ELR (cell line): Measurements from ENCODE around the gene HID1.
A peak's percentile ranks its signal among the peaks of the same experiment; 100 is the strongest.
"Not testable (repeated sequence)": the region's sequence is repeated elsewhere in the genome, so short reads cannot be mapped to it uniquely, and the experiment has no call there.

ENCODE experiments used
- DNase-seq: peaks from one replicate; pipeline ENCODE4 v3.0.0-alpha.2; 2015; ENCODE audit warnings: low read depth

The HID1 gene, protein sequence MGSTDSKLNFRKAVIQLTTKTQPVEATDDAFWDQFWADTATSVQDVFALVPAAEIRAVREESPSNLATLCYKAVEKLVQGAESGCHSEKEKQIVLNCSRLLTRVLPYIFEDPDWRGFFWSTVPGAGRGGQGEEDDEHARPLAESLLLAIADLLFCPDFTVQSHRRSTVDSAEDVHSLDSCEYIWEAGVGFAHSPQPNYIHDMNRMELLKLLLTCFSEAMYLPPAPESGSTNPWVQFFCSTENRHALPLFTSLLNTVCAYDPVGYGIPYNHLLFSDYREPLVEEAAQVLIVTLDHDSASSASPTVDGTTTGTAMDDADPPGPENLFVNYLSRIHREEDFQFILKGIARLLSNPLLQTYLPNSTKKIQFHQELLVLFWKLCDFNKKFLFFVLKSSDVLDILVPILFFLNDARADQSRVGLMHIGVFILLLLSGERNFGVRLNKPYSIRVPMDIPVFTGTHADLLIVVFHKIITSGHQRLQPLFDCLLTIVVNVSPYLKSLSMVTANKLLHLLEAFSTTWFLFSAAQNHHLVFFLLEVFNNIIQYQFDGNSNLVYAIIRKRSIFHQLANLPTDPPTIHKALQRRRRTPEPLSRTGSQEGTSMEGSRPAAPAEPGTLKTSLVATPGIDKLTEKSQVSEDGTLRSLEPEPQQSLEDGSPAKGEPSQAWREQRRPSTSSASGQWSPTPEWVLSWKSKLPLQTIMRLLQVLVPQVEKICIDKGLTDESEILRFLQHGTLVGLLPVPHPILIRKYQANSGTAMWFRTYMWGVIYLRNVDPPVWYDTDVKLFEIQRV

DNA sequence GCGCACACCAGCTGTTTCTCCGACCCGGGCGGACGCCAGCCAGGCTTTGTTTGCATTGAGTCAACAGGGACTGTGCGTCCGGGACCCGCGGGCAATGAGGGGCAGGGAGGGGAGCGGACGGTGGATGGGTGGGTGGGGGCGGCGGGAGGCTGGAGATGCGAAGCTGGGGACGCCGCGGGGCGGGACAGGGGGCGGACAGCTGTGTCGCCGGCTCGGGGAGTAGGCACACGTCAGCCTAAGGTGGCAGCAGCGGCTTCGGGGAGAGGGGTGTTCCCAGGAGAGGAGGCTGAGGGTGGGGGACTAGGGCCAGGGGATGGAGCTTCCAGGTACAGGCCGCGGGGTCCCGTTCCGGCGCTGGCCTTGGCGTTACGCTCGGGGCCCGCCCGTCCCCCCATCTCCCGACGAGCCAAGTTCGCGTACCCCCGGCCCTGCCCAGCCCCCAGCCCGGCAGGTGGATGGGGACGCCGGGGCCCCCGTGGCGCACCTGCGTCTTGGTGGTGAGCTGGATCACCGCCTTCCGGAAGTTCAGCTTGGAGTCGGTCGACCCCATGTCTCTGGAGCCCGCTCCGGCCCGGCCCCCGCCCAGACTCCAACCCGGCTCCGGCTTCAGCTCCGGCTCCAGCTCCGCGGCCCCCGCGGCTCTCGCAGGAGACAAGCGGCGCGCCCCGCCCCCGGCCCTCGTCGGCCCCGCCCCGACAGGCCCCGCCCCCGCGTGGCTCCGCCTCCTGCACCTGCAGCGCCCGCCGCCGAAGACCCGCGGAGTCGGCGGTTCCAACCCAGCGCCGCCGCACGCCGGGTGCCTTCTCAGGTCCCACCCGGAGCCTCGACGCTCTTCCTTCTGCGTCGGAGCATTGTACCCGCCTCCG lies at the start of gene HID1:
Gene HID1 (minus strand): TSS at position 653 of the 866 bp plus-strand sequence. CDS start 103 bp downstream, at position 550.
- DNase-seq, result peak; percentile 47

DNA sequence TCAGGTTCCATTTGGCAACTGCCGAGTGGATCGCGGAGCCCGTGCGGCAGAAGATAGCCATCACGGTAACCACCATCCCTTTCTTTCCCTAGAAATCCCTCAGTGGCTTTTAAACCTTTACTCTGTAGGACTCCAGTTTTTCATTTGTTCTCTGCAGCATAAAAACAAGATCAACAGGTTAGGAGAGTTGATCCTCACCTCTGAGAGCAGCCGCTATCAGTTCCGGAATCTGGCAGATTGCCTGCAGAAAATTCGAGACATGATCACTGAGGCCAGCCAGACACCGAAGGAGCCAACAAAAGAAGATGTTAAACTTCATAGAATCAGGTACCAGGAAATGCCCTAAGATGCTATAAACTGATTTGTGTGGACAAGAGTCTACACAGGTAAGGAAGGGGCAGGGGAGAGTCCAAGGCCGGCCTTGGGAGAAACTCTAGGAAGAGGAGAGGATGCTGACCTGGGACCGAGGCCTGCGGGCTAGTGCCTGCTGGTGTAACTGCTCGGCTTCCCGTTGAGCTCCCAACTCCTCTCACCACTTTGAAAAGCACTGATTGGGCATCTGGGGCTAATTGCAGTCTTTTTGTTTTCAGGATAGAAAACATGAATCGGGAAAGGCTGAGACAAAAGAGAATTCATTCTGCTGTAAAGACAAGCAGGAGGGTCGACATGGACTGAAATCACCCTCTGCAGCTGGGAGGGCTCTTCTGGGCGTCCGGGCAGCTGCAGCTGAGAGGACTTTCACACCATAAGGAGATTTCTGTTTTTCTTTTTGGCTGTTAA lies 48.0 kb upstream of the HID1 start:
- no peak for DNase-seq

DNA sequence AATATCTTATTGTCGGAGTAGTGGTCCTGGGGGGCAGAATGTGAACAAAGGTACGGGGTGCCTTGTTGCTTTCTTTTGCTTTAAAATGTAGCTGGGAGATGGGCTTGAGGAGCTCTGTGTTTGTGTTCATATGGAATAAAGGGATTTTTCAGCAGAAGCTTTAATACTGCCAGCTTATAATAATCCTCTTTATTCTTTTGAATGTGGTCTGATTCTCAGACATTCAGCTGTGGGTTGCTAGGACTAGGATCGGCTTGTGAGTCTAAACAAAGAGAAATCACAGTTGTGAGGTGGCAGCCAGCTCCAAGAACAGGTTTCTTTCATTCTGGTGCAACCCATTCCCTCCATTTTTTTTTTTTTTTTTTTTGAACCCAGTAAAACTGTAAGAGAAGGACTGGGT lies 47.2 kb upstream of the HID1 start:
- DNase-seq, result no peak

DNA sequence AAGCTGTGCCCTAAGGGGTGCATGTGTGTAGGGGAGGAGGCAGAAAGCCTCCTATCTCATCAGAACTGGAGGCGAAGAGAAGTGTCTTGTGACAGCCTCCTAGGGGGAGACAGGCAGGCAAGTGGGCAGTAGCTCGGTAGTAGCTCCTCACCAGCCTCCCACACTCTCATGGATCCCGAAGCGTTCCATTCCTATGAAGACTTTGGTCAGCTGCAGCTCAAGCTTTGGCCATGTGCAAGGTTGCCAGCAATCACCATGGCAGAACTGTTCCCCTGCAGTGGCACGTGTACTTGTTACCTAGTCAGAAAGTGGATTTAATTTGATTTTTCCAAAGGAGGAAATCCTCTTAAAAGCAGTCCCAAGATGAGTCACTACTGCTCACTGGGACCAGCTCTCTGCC lies 46.6 kb upstream of the HID1 start:
- no peak for DNase-seq

DNA sequence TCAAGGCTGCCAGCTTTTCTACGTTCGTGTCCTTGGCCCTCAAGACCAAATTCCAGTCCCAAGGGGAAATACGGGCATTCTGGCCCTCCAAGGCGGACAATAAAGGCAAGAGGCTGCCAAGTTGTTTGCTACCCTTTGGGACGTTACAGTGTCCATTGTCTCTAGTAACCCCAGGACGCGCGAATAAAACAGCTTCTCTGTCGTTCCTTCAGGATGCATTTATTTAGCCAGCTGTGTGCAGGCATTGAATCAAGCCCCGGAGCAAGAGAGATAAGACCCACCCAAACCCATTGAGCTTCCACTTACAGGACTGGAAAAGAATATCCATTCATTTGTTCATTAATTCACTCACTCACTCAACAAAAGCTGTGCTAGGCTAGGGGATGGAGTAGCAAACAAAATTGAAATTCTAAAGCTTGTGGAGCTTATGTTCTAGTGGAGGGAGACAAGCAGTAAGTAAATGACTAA lies 40.6 kb upstream of the HID1 start:
- no peak for DNase-seq

DNA sequence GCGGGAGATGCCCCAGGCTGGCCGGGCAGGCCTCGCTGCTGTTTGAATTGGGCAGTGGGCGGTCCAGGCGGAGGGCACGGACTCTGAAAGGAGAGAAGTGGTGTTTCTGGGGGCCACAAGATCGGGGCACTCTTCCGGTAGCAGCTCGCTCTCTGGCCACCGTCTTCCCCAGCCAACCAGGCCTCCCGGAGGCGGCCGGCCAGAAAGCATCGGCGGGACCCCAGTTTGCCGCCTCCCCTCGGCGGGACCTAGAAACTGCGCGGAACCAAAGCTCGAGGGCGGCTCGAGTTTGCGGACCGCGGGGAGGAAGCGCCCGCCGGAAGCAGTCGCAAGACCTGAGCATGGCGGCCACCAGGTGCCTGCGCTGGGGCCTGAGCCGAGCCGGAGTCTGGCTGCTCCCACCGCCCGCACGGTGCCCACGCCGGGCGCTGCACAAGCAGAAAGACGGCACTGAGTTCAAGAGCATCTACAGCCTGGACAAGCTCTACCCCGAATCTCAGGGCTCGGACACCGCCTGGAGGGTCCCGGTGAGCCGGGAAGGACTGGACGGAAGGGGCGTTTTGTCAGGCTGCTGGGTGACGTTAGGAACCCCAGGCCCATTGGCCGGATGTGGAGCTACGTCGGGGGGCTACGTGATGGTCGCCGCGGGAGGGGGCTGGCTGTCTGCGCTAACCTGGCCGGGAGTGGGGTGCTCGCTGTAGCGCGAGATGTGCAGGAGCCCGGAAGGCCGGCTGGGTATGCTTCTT lies 40.0 kb upstream of the HID1 start, which contains the start of gene MRPL58:
Gene MRPL58 (plus strand): TSS at position 325 of the 746 bp plus-strand sequence. CDS start 17 bp downstream, at position 342.
- DNase-seq, result peak; percentile 96

DNA sequence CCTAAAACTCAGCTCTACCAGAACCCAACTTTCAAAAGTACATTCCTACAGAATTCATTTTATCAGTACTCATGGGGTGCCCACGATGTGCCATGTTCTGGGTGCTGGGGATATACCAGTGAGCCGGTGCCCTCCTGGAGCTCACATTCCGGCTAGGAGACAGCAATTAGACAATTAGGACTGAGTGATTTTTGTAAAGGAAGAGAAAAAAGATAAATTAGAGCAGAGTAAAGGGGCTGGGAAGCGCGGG lies 39.5 kb upstream of the HID1 start:
- no peak for DNase-seq

DNA sequence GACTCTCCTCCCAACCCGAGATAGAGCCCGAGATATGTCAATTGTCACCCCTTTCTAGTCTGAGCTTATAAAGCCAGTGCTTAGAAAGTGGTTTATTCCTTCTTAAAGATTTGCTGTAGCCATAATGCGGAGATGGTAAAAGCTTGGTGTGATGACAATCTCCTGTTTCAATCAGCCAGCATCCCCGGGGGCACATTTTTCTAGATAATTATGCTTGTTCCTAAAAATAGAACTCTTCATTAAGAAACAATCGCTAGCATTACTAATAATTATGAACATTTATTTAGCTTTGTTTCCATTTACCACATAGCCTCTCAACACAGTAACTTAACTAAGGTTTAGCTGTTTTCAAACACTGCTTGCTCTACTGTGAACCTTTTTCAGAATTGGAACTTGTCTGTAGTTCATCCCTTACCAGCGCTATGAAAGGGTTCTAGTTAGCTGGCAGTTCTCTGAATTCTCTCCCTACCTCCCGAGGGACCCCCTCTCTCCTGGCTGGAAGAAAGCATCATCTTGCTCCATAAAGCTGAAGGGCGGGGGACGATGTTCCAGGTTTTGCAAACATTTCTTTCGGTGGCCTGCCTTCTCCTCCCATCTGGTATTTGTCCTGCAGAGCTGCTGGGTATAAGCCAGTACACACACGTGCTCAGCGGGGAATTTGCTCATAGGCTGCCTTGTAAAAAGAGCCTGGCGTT lies 39.0 kb upstream of the HID1 start:
- DNase-seq, result peak; percentile 66

DNA sequence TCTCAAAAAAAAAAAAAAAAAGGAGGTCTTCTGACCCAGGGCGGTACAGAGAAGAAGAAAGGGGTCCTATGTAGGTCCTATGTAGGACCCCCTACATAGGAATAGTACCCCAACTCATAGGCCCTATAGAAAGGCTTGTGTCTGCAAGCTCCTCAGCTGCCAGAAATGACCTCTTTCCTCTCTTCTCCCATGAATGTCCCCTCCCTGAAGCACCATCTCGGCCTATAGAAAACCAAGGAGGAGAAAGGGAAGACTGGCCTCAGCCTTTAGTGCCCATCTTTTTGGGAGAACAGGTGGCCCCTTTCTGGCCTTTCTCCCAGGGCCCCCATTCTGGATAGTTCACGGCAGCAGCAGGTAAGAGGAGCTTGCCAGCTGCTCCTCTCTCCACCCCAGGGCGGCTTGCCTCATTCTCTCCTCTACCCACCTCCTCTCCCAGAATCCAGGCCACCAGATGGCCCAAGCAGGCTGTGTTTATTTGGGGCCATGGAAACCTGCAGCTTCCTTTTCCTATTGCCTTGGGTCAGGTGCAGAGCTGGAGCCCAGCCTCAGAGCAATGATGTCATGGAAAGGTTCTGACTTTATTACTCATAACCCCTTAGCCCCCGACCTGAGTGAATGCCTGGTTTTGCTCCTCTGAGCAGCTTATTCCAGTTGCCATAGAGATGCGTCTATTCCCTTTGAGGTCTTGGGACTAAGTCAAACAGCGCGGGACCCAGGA lies 38.3 kb upstream of the HID1 start:
- peak; percentile 53 for DNase-seq

DNA sequence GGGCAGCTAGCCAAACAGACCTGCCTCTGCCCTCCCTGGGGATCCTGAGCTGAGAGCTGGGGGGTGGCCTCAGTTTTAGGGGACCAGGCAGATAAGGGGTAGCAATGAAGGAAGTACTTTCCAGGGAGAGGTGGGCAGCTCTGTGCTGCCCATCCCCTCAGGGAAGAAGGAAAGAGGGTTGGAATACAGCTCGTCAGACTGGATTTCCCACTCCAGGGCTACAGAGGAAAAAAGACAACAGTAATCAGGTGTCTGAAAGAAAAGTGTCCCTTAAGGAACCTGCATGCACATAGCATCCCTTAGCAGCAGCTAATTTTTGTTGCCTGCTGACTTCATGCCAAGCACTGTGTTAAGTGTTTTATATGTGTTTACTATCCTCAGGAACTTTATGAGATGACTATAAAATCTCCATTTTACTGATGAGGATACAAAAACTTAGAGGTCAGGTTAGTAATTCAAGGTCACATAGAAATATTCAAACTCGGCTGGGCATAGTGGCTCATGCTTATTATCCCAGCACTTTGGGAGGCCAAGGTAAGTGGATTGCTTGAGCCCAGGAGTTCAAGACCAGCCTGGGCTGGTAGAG lies 36.7 kb upstream of the HID1 start:
- DNase-seq, result no peak

DNA sequence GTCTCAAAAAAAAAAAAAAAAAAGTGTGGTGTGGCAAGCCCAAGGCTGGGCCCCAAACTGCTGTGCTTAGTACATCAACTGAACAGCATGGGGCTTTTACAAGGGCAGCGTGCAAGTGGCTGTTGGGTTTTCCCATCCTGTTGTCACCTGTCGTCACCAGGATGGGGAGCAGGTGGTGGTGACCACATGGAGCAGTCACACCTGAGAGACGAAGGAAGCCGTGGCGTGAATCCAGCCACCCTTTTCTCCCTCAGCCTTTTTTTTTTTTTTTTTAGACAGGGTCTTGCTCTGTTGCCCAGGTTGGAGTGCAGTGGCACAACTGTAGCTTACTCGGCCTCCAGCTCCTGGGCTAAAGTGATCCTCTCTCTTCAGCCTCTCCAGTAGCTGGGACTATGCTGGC lies 35.8 kb upstream of the HID1 start:
- DNase-seq, result no peak

DNA sequence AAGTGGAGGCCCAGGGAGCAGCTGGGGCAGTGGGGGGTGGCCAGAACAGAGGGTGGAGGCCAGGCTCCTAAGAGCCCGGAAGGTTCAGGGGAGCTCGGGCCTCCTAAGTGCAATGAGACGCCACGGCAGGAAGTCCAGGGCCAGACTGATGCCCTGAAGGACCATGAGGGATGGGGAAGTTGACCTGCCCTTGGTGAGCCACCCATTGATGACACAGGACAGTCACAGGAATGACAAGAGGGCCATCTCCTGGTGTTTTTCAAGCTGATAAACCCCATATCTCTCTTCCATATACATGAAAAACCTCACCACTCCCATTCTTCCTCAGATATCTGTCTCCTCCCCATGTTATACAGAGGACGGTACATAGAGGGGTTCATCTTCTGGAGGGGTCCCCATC lies 34.1 kb upstream of the HID1 start:
- no peak for DNase-seq

DNA sequence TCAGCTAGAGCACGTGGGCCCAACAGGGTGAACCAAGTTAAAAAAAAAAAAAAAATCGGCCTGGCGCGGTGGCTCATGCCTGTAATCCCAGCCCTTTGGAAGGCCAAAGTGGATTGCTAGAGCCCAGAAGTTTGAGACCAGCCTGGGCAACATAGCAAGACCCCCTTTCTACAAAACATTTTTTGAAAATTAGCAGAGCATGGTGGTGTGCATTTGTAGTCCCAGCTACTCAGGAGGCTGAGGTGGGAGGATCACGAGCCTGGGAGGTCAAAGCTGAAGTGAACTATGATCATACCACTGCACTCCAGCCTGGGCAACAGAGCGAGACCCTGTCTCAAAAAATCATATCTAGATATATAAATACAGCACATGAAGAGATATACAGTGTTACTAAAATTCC lies 33.5 kb upstream of the HID1 start:
- DNase-seq, result not testable (repeated sequence)

DNA sequence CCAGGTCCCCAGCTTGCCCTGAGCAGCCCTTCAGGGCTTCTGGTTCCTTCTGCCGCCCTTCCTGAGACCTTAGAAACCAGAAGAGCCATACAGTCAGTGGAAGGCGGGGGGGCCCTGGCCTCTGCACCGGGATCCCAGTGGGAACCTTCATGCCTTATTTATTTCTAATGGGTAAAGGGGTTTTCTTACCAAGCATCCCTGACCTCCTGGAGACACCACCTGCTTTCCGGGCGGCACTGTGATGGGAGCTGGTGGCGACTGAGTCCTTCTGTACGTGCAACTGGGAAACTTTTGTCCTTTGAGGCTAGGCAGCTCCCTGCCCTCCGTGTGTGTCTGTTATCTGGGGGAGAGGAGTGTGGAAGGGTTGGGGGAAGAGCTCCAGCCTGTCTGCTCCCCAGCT lies 32.7 kb upstream of the HID1 start:
- DNase-seq, result no peak

DNA sequence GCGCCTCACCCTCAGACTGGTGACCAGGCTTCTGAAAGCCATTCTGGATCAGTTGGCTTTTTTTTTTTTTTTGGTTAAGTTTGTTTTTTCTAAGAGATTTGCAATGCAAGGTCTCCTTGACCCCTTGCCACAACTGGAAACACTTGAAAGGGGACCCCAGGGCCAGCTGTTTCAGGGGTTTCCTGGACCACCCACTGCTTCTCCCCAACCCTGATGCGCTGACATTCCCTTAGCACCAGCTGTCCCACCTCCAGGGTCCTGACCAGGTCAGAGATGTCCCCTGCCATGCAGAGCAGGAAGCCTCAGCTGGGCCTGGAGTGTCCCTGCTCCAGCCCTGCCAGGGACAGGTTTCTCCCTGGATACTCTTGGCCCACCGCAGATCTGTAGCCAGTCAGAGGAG lies 31.8 kb upstream of the HID1 start:
- no peak for DNase-seq

DNA sequence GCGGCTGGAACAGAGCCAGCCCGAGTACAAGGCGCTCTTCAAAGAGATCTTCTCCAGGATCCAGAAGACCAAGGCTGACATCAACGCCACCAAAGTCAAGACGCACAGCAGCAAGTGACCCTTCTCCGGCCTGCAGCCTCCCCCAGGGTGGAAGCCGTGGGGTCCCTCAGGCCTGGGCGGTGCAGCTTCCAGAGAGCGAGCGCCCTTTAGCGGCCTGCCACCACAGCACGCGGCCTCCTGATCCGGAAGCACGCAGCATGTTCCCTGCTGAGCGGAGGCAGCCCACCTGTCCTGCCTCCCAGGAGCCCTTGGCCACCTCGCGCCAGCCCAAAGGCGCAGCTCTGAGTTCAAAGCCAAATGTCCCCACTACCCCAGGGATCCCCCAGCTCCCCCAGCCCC lies 31.4 kb upstream of the HID1 start:
- no peak for DNase-seq

DNA sequence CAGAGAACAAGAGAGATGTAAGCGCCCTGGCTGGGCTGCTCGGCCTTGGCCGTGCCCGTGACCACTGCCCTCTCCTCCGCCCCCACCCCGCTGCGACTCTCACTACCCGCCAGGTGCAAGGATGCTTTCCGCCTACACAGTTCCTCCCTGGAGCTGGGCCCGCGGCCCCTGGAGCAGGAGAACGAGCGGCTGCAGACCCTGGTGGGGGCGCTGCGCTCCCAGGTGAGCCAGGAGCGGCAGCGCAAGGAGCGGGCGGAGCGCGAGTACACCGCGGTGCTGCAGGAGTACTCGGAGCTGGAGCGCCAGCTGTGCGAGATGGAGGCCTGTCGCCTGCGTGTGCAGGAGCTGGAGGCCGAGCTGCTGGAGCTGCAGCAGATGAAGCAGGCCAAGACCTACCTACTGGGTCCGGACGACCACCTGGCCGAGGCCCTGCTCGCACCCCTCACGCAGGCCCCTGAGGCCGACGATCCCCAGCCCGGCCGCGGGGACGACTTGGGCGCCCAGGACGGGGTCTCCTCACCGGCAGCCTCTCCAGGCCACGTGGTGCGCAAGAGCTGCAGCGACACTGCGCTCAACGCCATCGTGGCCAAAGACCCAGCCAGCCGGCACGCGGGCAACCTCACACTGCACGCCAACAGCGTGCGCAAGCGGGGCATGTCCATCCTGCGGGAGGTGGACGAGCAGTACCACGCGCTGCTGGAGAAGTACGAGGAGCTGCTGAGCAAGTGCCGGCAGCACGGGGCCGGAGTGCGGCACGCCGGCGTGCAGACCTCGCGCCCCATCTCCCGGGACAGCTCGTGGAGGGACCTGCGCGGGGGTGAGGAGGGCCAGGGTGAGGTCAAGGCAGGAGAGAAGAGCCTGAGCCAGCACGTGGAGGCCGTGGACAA lies 30.8 kb upstream of the HID1 start:
- DNase-seq, result no peak
